Muscle layer of colon (tissue), 2 donors: ENCODE data around the gene GET4.

Experiments
- H3K27ac ChIP-seq: one replicate; pipeline ENCODE4 v1.7.0; 2013; ENCODE audit warnings: low read depth, mild to moderate bottlenecking, low read length, moderate library complexity
- H3K27me3 ChIP-seq, 2 donors: one replicate each; pipeline ENCODE4 v1.7.0; 2013; ENCODE audit warnings: low read length in 2 of 2, mild to moderate bottlenecking in 2 of 2; ENCODE audit not compliant: insufficient read depth in 2 of 2, control insufficient read depth in 1 of 2
- H3K36me3 ChIP-seq: one replicate; pipeline ENCODE4 v1.7.0; 2013; ENCODE audit warnings: mild to moderate bottlenecking, low read length; ENCODE audit not compliant: insufficient read depth
- H3K4me1 ChIP-seq: one replicate; pipeline ENCODE4 v1.7.0; 2013; ENCODE audit warnings: mild to moderate bottlenecking, low read length; ENCODE audit not compliant: insufficient read depth
- H3K4me3 ChIP-seq, 2 donors: one replicate each; pipeline ENCODE4 v1.7.0; 2013; ENCODE audit warnings: low read length in 2 of 2, low read depth in 1 of 2, mild to moderate bottlenecking in 1 of 2, moderate library complexity in 1 of 2
- H3K9ac ChIP-seq: one replicate; pipeline ENCODE4 v1.7.0; 2013; ENCODE audit warnings: low read length
- H3K9me3 ChIP-seq: one replicate; pipeline ENCODE4 v1.7.0; 2013; ENCODE audit warnings: mild to moderate bottlenecking, low read length
- donor health status: abdominal sarcoma.
- donor health status: Adenocarcinoma of cecum.

The GET4 gene

GRCh38 chr7:914521-915194, 38.3 kb downstream of the GET4 start:
- H3K9me3 ChIP-seq = no peaks in the 10 kb centered on the region
- H3K4me3 ChIP-seq = no peak overlapping the region
- no peaks in the 10 kb centered on the region for H3K36me3 ChIP-seq
- H3K27ac ChIP-seq = no peak overlapping the region
- H3K4me1 ChIP-seq = peaks cover 8% of the 10 kb centered on the region
- H3K9ac ChIP-seq = no peak overlapping the region
- no peaks in the 10 kb centered on the region for H3K27me3 ChIP-seq

GRCh38 chr7:915291-916218, 39.2 kb downstream of the GET4 start:
- H3K36me3 ChIP-seq = no peaks in the 10 kb centered on the region
- no peaks in the 10 kb centered on the region for H3K9me3 ChIP-seq
- H3K4me3 ChIP-seq = no peak overlapping the region
- no peak overlapping the region for H3K9ac ChIP-seq
- no peak overlapping the region for H3K27ac ChIP-seq
- H3K4me1 ChIP-seq = peaks cover 6% of the 10 kb centered on the region
- H3K27me3 ChIP-seq = no peaks in the 10 kb centered on the region

- Histone ChIP-seq H3K9me3 (no peaks in the 10 kb centered on the region), H3K27ac (no peak overlapping the region), H3K9ac (no peak overlapping the region), H3K4me1 (peaks cover 6% of the 10 kb centered on the region), H3K4me3 (no peak overlapping the region), H3K27me3 (no peaks in the 10 kb centered on the region), H3K36me3 (no peaks in the 10 kb centered on the region)
Observed at GRCh38 chr7:916291-916941, 40.1 kb downstream of the GET4 start.

GRCh38 chr7:917255-918117, 41.1 kb downstream of the GET4 start:
- H3K27ac ChIP-seq = no peak overlapping the region
- H3K9ac ChIP-seq = no peak overlapping the region
- H3K9me3 ChIP-seq = no peaks in the 10 kb centered on the region
- H3K36me3 ChIP-seq = no peaks in the 10 kb centered on the region
- H3K4me1 ChIP-seq = peaks cover 6% of the 10 kb centered on the region
- H3K27me3 ChIP-seq = no peaks in the 10 kb centered on the region
- H3K4me3 ChIP-seq = no peak overlapping the region

GRCh38 chr7:918118-918425, 41.7 kb downstream of the GET4 start:
- Histone ChIP-seq H3K9me3 (no peaks in the 10 kb centered on the region), H3K27ac (no peak overlapping the region), H3K4me1 (peaks cover 6% of the 10 kb centered on the region), H3K36me3 (no peaks in the 10 kb centered on the region), H3K4me3 (no peak overlapping the region), H3K9ac (no peak overlapping the region), H3K27me3 (no peaks in the 10 kb centered on the region)

GRCh38 chr7:918441-919113, 42.2 kb downstream of the GET4 start:
- no peaks in the 10 kb centered on the region for H3K27me3 ChIP-seq
- peaks cover 6% of the 10 kb centered on the region for H3K4me1 ChIP-seq
- H3K9ac ChIP-seq = no peak overlapping the region
- H3K9me3 ChIP-seq = no peaks in the 10 kb centered on the region
- no peaks in the 10 kb centered on the region for H3K36me3 ChIP-seq
- H3K4me3 ChIP-seq = no peak overlapping the region
- no peak overlapping the region for H3K27ac ChIP-seq

- H3K4me3 ChIP-seq = no peak overlapping the region
- no peak overlapping the region for H3K27ac ChIP-seq
- H3K9me3 ChIP-seq = no peaks in the 10 kb centered on the region
- H3K36me3 ChIP-seq = no peaks in the 10 kb centered on the region
- H3K4me1 ChIP-seq = peaks cover 6% of the 10 kb centered on the region
- H3K9ac ChIP-seq = no peak overlapping the region
- H3K27me3 ChIP-seq = no peaks in the 10 kb centered on the region
Observed at GRCh38 chr7:919114-919442, 42.7 kb downstream of the GET4 start.

- no peaks in the 10 kb centered on the region for H3K9me3 ChIP-seq
- no peak overlapping the region for H3K4me3 ChIP-seq
- no peaks in the 10 kb centered on the region for H3K36me3 ChIP-seq
- no peaks in the 10 kb centered on the region for H3K27me3 ChIP-seq
- H3K27ac ChIP-seq = no peak overlapping the region
- H3K9ac ChIP-seq = no peak overlapping the region
- peaks cover 10% of the 10 kb centered on the region for H3K4me1 ChIP-seq
Observed at GRCh38 chr7:919924-920341, 43.6 kb downstream of the GET4 start.

GRCh38 chr7:920351-921070, 44.2 kb downstream of the GET4 start:
- Histone ChIP-seq H3K4me1 (peaks cover 10% of the 10 kb centered on the region), H3K9me3 (no peaks in the 10 kb centered on the region), H3K36me3 (no peaks in the 10 kb centered on the region), H3K4me3 (no peak overlapping the region), H3K9ac (no peak overlapping the region), H3K27me3 (no peaks in the 10 kb centered on the region), H3K27ac (no peak overlapping the region)

- H3K36me3 ChIP-seq = no peaks in the 10 kb centered on the region
- H3K27ac ChIP-seq = no peak overlapping the region
- H3K4me1 ChIP-seq = peaks cover 13% of the 10 kb centered on the region
- no peak overlapping the region for H3K9ac ChIP-seq
- H3K9me3 ChIP-seq = no peaks in the 10 kb centered on the region
- no peak overlapping the region for H3K4me3 ChIP-seq
- H3K27me3 ChIP-seq = no peaks in the 10 kb centered on the region
Observed at GRCh38 chr7:921071-921461, 44.7 kb downstream of the GET4 start.
